AG09309 (cell line): Measurements from ENCODE around the gene RNF223.

ENCODE experiments used
- DNase-seq: peaks from one replicate; pipeline ENCODE4 v3.0.0-alpha.2; 2010; ENCODE audit warnings: low read depth
- H3K4me3 ChIP-seq: 2 replicates; pipeline ENCODE4 v1.5.1; 2011; ENCODE audit warnings: mild to moderate bottlenecking, low read depth, low read length, moderate library complexity; ENCODE audit not compliant: control insufficient read depth
- CTCF ChIP-seq: IDR thresholded peaks from 2 replicates; pipeline ENCODE4 v1.5.1; 2011; ENCODE audit warnings: mild to moderate bottlenecking, low read depth, low read length, inconsistent platforms; ENCODE audit not compliant: insufficient read depth, control insufficient read depth; ENCODE audit errors: missing control alignments

RNF223 gene

GRCh38 chr1:1075148-1075935, 1.2 kb upstream of the RNF223 start:
- no peak overlapping the region for H3K4me3 ChIP-seq
- TF ChIP-seq CTCF: no peak
- DNase-seq: no peak

GRCh38 chr1:1074631-1075147, 583 bp upstream of the RNF223 start:
- no peak for TF ChIP-seq CTCF
- DNase-seq: no peak
- H3K4me3 ChIP-seq: no peak overlapping the region

GRCh38 chr1:1072849-1073742, 1.0 kb downstream of the RNF223 start:
- no peak for TF ChIP-seq CTCF
- DNase-seq: no peak
- H3K4me3 ChIP-seq: no peak overlapping the region

GRCh38 chr1:1072299-1072848, 1.7 kb downstream of the RNF223 start:
- no peak overlapping the region for H3K4me3 ChIP-seq
- no peak for TF ChIP-seq CTCF
- DNase-seq: no peak

- no peak for TF ChIP-seq CTCF
- no peak overlapping the region for H3K4me3 ChIP-seq
- no peak for DNase-seq
Observed at GRCh38 chr1:1071486-1072298, 2.4 kb downstream of the RNF223 start.
